ENCODE measurements around the gene PANK3. TPM values are rescaled to one million over a fixed set of nuclear protein-coding genes. Genes with fewer than 3 reads are reported as not detected.

PANK3 gene
- polyA plus RNA-seq, 3 donors = 9.0 to 11.9 (median 9.3) TPM

DNA sequence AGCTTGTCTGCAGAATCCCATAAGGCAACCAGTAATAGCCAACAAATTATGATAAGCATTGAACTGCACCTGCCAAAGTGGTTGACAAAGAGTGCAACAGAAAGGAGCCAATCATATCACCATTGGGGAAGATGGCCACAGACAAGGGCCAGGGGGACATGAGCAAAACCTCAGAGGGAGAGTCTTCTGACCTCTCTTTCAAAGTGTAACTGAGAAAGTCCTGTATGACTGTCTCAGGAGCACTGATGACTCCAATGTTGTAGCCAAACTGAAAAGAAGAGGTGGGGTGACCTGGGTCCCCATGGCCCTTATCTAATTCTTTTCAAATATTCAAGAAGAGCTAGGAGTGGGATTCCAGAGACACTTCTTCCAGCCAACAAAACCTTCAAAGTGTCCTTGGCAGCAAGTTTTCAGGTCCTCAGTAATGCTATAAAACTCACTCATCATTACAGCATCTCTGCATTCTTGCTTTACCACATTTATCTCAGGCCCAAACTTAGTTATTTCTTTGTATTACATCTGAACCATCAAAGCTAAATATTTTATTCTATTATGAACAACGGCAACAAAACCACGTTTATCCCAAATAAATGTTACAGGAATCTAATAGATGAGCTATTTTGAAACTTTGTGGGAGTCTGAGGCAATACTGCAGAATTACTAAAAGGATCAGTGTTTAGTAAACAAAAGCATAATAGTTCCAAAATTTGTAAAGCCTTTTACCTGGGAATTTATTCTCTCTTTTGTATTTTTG is 25.6 kb downstream of the PANK3 start:
- TF ChIP-seq, protein P1, sequence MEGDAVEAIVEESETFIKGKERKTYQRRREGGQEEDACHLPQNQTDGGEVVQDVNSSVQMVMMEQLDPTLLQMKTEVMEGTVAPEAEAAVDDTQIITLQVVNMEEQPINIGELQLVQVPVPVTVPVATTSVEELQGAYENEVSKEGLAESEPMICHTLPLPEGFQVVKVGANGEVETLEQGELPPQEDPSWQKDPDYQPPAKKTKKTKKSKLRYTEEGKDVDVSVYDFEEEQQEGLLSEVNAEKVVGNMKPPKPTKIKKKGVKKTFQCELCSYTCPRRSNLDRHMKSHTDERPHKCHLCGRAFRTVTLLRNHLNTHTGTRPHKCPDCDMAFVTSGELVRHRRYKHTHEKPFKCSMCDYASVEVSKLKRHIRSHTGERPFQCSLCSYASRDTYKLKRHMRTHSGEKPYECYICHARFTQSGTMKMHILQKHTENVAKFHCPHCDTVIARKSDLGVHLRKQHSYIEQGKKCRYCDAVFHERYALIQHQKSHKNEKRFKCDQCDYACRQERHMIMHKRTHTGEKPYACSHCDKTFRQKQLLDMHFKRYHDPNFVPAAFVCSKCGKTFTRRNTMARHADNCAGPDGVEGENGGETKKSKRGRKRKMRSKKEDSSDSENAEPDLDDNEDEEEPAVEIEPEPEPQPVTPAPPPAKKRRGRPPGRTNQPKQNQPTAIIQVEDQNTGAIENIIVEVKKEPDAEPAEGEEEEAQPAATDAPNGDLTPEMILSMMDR (IDR thresholded peaks at IDR 0.05) = no peak
- intact Hi-C loops (cut with micrococcal nuclease) = no loop called here
- H3K4me3 Mint-ChIP-seq = no peak overlapping the region
- H3K36me3 Mint-ChIP-seq = peaks cover 47 to 61% of the 10 kb centered on the region in 2 donors
- H3K27ac Mint-ChIP-seq = no peak overlapping the region
- Histone ChIP-seq H4K20me1 (ENCODE audit: insufficient read depth, low read length) (peaks cover 18% of the 10 kb centered on the region), H3K27ac (ENCODE audit: low read depth in 1 of 2, low read length in 2 of 2) (no peak overlapping the region), H3K9me3 (replicated peaks in 1 of 2; ENCODE audit: control insufficient read depth in 1 of 2, insufficient read depth in 1 of 2, low read length in 2 of 2) (no peaks in the 10 kb centered on the region), H3K4me2 (replicated peaks; ENCODE audit: extremely low read depth, low read length, poor library complexity, severe bottlenecking) (no peak overlapping the region), H3K27me3 (ENCODE audit: control insufficient read depth in 2 of 2, insufficient read depth in 2 of 2, low read length in 2 of 2) (no peaks in the 10 kb centered on the region), H3K79me2 (ENCODE audit: insufficient read depth, low read length) (peaks cover 5% of the 10 kb centered on the region), H3K9ac (ENCODE audit: insufficient read depth, low read length, poor library complexity, severe bottlenecking) (no peak overlapping the region), H3K4me1 (ENCODE audit: control insufficient read depth in 1 of 2, insufficient read depth in 2 of 2, low read length in 2 of 2) (no peaks in the 10 kb centered on the region), H2AFZ (ENCODE audit: insufficient read depth, low read depth, low read length, poor library complexity, severe bottlenecking) (no peak overlapping the region), H3K36me3 (replicated peaks in 1 of 2; ENCODE audit: control insufficient read depth in 1 of 2, insufficient read depth in 2 of 2, low read length in 2 of 2) (peaks cover 35 to 87% of the 10 kb centered on the region in 2 donors), H3K4me3 (replicated peaks in 1 of 3; ENCODE audit: low read depth in 2 of 3, low read length in 3 of 3) (no peak overlapping the region)
- H3K9me3 Mint-ChIP-seq = no peaks in the 10 kb centered on the region
- no peak for DNase-seq
- no peaks in the 10 kb centered on the region for H3K27me3 Mint-ChIP-seq (ENCODE audit: low read depth in 3 of 3)
- no CpG with 5 or more reads among the region's 2 CpGs for WGBS (ENCODE audit: insufficient coverage)
- H3K4me1 Mint-ChIP-seq = peaks cover 4% of the 10 kb centered on the region

DNA sequence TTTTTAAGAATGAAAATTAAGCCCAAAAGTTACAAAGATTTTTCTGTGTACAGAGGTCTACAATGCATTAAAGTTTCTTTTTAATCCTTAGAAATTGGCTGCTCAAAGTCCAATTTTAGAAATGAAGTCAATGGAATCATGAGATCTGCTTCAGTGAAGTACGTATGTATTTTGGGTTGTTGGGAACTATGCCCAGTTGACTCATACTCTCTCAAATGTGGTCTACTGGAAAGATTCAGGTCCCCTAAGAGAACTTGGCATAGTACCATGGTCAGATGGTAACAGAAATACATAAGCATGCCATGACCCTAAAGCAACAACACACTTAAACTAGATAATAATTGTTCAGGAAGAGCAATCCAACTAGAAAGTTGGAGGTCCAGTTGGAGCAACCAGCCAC is 27.0 kb downstream of the PANK3 start:
- H4K20me1 ChIP-seq (ENCODE audit: insufficient read depth, low read length) = peaks cover 18% of the 10 kb centered on the region
- peaks cover 23 to 79% of the 10 kb centered on the region in 2 donors for H3K36me3 ChIP-seq (replicated peaks in 1 of 2; ENCODE audit: control insufficient read depth in 1 of 2, insufficient read depth in 2 of 2, low read length in 2 of 2)
- H3K4me3 Mint-ChIP-seq = no peak overlapping the region
- intact Hi-C loops (cut with micrococcal nuclease) = no loop called here
- no peaks in the 10 kb centered on the region for H3K9me3 ChIP-seq (replicated peaks in 1 of 2; ENCODE audit: control insufficient read depth in 1 of 2, insufficient read depth in 1 of 2, low read length in 2 of 2)
- peaks cover 41 to 58% of the 10 kb centered on the region in 2 donors for H3K36me3 Mint-ChIP-seq
- TF ChIP-seq, protein P1 (IDR thresholded peaks at IDR 0.05) = no peak
- H3K4me1 Mint-ChIP-seq = peaks cover 4% of the 10 kb centered on the region
- DNase-seq = no peak
- H3K27ac ChIP-seq (ENCODE audit: low read depth in 1 of 2, low read length in 2 of 2) = no peak overlapping the region
- no CpG with 5 or more reads among the region's 1 CpG for WGBS (ENCODE audit: insufficient coverage)
- no peaks in the 10 kb centered on the region for H3K27me3 ChIP-seq (ENCODE audit: control insufficient read depth in 2 of 2, insufficient read depth in 2 of 2, low read length in 2 of 2)
- H3K27ac Mint-ChIP-seq = no peak overlapping the region
- no peak overlapping the region for H3K4me3 ChIP-seq (replicated peaks in 1 of 3; ENCODE audit: low read depth in 2 of 3, low read length in 3 of 3)
- H3K27me3 Mint-ChIP-seq (ENCODE audit: low read depth in 3 of 3) = no peaks in the 10 kb centered on the region
- no peaks in the 10 kb centered on the region for H3K4me1 ChIP-seq (ENCODE audit: control insufficient read depth in 1 of 2, insufficient read depth in 2 of 2, low read length in 2 of 2)
- no peak overlapping the region for H3K9ac ChIP-seq (ENCODE audit: insufficient read depth, low read length, poor library complexity, severe bottlenecking)
- no peaks in the 10 kb centered on the region for H3K9me3 Mint-ChIP-seq
- H2AFZ ChIP-seq (ENCODE audit: insufficient read depth, low read depth, low read length, poor library complexity, severe bottlenecking) = no peak overlapping the region
- H3K4me2 ChIP-seq (replicated peaks; ENCODE audit: extremely low read depth, low read length, poor library complexity, severe bottlenecking) = no peak overlapping the region
- H3K79me2 ChIP-seq (ENCODE audit: insufficient read depth, low read length) = peaks cover 5% of the 10 kb centered on the region
